Epithelial cell of proximal tubule (primary cell): Measurements from ENCODE around the gene FAM83C. TPM values are rescaled to one million over a fixed set of nuclear protein-coding genes. Genes with fewer than 3 reads are reported as not detected.

ENCODE experiments used
- DNase-seq: peaks from one replicate; pipeline ENCODE4 v3.0.0-alpha.2; 2011; ENCODE audit warnings: low read depth
- H3K4me3 ChIP-seq: 2 replicates; pipeline ENCODE4 v1.5.1; 2011; ENCODE audit warnings: low read depth, mild to moderate bottlenecking, low read length
- CTCF ChIP-seq: conservative IDR thresholded peaks from 2 replicates; pipeline ENCODE4 v1.5.1; 2012; ENCODE audit warnings: low read depth, mild to moderate bottlenecking, low read length
- total RNA-seq: library from RNA; depleted of rRNA; stranded (reverse); fragments of >200 nt; gene quantifications from 2 replicates; pipeline ENCODE4 v1.2.3, GENCODE V29; 2015

Gene FAM83C
- total RNA-seq, 1 donor from 2014 or later = not detected

GRCh38 chr20:35287509-35288324, 4.5 kb downstream of the FAM83C start:
- H3K4me3 ChIP-seq = no peak overlapping the region
- no peak for TF ChIP-seq CTCF
- DNase-seq = no peak

- no peak for DNase-seq
- H3K4me3 ChIP-seq = no peak overlapping the region
- no peak for TF ChIP-seq CTCF
Observed at GRCh38 chr20:35286899-35287508, 5.2 kb downstream of the FAM83C start.

GRCh38 chr20:35286077-35286898, 5.9 kb downstream of the FAM83C start:
- no peak for DNase-seq
- TF ChIP-seq CTCF = no peak
- H3K4me3 ChIP-seq = no peak overlapping the region

GRCh38 chr20:35285806-35286076, 6.5 kb downstream of the FAM83C start:
- no peak for TF ChIP-seq CTCF
- DNase-seq = no peak
- H3K4me3 ChIP-seq = peak overlapping the region; percentile 90

- DNase-seq = no peak
- no peak for TF ChIP-seq CTCF
- H3K4me3 ChIP-seq = peak overlapping the region; percentile 90
Observed at GRCh38 chr20:35284992-35285805, 7.0 kb downstream of the FAM83C start.

- peak within 1 kb of the TSS; percentile 90 for H3K4me3 ChIP-seq
- no peak for DNase-seq
- TF ChIP-seq CTCF = no peak
Observed at GRCh38 chr20:35284267-35284991, 7.8 kb downstream of the FAM83C start, which contains the start of gene EIF6. Gene EIF6 (minus strand): TSS chr20:35284772. CDS start chr20:35284487, 285 bp downstream.
